Stromal cell of bone marrow (primary cell): ENCODE data around the gene TOMM40.

Experiments
- DNase-seq: peaks from one replicate; pipeline ENCODE4 v3.0.0-alpha.2; 2012; ENCODE audit warnings: low read depth

TOMM40 gene

GRCh38 chr19:44927746-44928145 is 36.7 kb downstream of the TOMM40 start:
- DNase-seq: peak; percentile 77

GRCh38 chr19:44930088-44930487 is 39.0 kb downstream of the TOMM40 start:
- no peak for DNase-seq

- no peak for DNase-seq
Measured at GRCh38 chr19:44931541-44931940, 40.5 kb downstream of the TOMM40 start.

- no peak for DNase-seq
Measured at GRCh38 chr19:44939668-44940067, 48.6 kb downstream of the TOMM40 start.

- no peak for DNase-seq
Measured at GRCh38 chr19:44942067-44942571, 51.1 kb downstream of the TOMM40 start, which contains the start of gene APOC4. Gene APOC4, plus strand, starts transcription at chr19:44942237. Its CDS starts 41 bp downstream, at chr19:44942278.

GRCh38 chr19:44943801-44944249 is 52.8 kb downstream of the TOMM40 start:
- no peak for DNase-seq

GRCh38 chr19:44947041-44947581 is 56.1 kb downstream of the TOMM40 start:
- no peak for DNase-seq

GRCh38 chr19:44948237-44948636 is 57.2 kb downstream of the TOMM40 start:
- DNase-seq: no peak

- DNase-seq: no peak
Measured at GRCh38 chr19:44948763-44949374, 57.8 kb downstream of the TOMM40 start.

GRCh38 chr19:44949550-44949949 is 58.5 kb downstream of the TOMM40 start:
- DNase-seq: no peak

GRCh38 chr19:44951179-44952159 is 60.4 kb downstream of the TOMM40 start:
- peak; percentile 62 for DNase-seq
